HG02852 (cell line): Measurements from ENCODE around the gene UBE2A.

Experiments used
- ATAC-seq: cut with Tn5 transposase; IDR thresholded peaks from one replicate; pipeline ENCODE4 v1.9.1; 2021; ENCODE audit warnings: mild to moderate bottlenecking, moderate library complexity; ENCODE audit not compliant: unreplicated experiment

Gene UBE2A

GRCh38 chrX:119606280-119607017 is 32.1 kb downstream of the UBE2A start, which contains the start of gene NKRF:
Gene NKRF, minus strand, starts transcription at chrX:119606424.
- ATAC-seq, result peak; percentile 70

- no peak for ATAC-seq
Observed at GRCh38 chrX:119607018-119607389, 32.6 kb downstream of the UBE2A start.

GRCh38 chrX:119614776-119615175 is 40.4 kb downstream of the UBE2A start:
- no peak for ATAC-seq

- peak; percentile 64 for ATAC-seq
Observed at GRCh38 chrX:119617517-119618164, 43.3 kb downstream of the UBE2A start.

- no peak for ATAC-seq
Observed at GRCh38 chrX:119618439-119618838, 44.1 kb downstream of the UBE2A start.

GRCh38 chrX:119622356-119623232 is 48.2 kb downstream of the UBE2A start:
- no peak for ATAC-seq

- ATAC-seq, result no peak
Observed at GRCh38 chrX:119624417-119624816, 50.1 kb downstream of the UBE2A start.

GRCh38 chrX:119624951-119625668 is 50.7 kb downstream of the UBE2A start:
- ATAC-seq, result no peak

- no peak for ATAC-seq
Observed at GRCh38 chrX:119625843-119626242, 51.5 kb downstream of the UBE2A start.
